ENCODE data around the gene TCF3.

The TCF3 gene

DNA sequence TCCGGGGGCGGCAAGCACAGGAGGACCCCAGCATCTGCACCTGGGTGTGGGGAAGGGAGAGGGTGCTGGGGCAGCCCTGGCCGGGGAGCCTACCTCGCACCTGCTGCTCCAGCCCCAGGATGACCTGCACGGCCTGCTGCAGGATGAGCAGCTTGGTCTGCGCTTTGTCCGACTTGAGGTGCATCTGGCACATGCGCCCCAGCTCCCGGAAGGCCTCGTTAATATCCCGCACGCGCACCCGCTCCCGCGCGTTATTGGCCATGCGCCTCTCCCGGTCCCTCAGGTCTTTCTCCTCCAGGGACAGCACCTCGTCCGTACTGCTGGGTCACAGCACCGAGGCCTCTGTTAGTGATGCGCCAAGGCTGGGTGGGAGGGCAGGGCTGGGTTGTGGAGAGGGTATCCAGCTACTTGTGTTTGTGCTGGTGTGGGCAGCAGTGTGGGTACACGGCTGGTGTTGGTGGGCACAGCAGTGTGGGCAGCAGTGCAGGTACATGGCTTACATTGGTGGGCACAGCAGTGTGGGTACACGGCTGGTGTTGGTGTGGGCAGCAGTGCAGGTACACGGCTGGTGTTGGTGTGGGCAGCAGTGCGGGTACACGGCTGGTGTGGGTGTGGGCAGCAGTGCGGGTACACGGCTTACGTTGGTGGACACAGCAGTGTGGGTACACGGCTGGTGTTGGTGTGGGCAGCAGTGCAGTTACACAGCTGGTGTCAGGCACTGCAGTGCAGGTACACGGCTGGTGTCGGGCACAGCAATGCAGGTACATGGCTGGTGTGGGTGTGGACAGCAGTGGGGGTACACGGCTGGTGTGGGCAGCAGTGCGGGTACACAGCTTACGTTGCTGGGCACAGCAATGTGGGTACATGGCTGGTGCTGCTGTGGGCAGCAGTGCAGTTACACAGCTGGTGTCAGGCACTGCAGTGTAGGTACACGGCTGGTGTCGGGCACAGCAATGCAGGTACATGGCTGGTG is 40.0 kb downstream of the TCF3 start:
- peak overlapping the region in 6 of 11 experiments; percentile 11 to 65 (median 38); a peak in 6 of 22 replicates for H3K4me2 ChIP-seq
- H3K4me1 ChIP-seq, result peaks cover 33 to 97% (median 90%) of the 10 kb centered on the region in 10 experiments
- no peak overlapping the region for H3K27ac ChIP-seq
- no peaks in the 10 kb centered on the region for H3K27me3 ChIP-seq
- no peak overlapping the region for H3K9ac ChIP-seq
- TF ChIP-seq Cebpa-rat (IDR thresholded peaks at IDR 0.05), result no peak
- H3K36me3 ChIP-seq, result peaks cover 15 to 68% (median 51%) of the 10 kb centered on the region in 11 experiments
- no peaks in the 10 kb centered on the region for H3K9me3 ChIP-seq (replicated peaks in 1 of 11)
- H4K20me1 ChIP-seq, result peaks cover 8 to 89% (median 65%) of the 10 kb centered on the region in 11 experiments; a peak in 21 of 22 replicates
- no peak overlapping the region for H3K4me3 ChIP-seq

GRCh38 chr19:1611353-1611752 is 41.1 kb downstream of the TCF3 start:
- peaks cover 0 to 78% (median 54%) of the 10 kb centered on the region in 11 experiments; a peak in 20 of 22 replicates for H4K20me1 ChIP-seq
- no peak overlapping the region for H3K27ac ChIP-seq
- no peak overlapping the region for H3K9ac ChIP-seq
- H3K4me3 ChIP-seq, result no peak overlapping the region
- H3K4me2 ChIP-seq, result peak overlapping the region in 5 of 11 experiments; percentile 19 to 86 (median 35); a peak in 5 of 22 replicates
- H3K27me3 ChIP-seq, result no peaks in the 10 kb centered on the region
- H3K9me3 ChIP-seq (replicated peaks in 1 of 11), result no peaks in the 10 kb centered on the region
- no peak for TF ChIP-seq Cebpa-rat (IDR thresholded peaks at IDR 0.05)
- peaks cover 33 to 95% (median 91%) of the 10 kb centered on the region in 10 experiments for H3K4me1 ChIP-seq
- peaks cover 8 to 57% (median 40%) of the 10 kb centered on the region in 11 experiments; a peak in 19 of 22 replicates for H3K36me3 ChIP-seq

GRCh38 chr19:1610579-1610978 is 41.8 kb downstream of the TCF3 start:
- Histone ChIP-seq H3K9ac (no peak overlapping the region; a peak in 2 of 22 replicates), H3K27ac (no peak overlapping the region), H3K27me3 (no peaks in the 10 kb centered on the region), H3K9me3 (replicated peaks in 1 of 11) (no peaks in the 10 kb centered on the region), H3K36me3 (peaks cover 8 to 51% (median 37%) of the 10 kb centered on the region in 11 experiments; a peak in 19 of 22 replicates), H4K20me1 (peaks cover 0 to 71% (median 54%) of the 10 kb centered on the region in 11 experiments; a peak in 20 of 22 replicates), H3K4me3 (no peak overlapping the region), H3K4me1 (peaks cover 37 to 93% (median 88%) of the 10 kb centered on the region in 10 experiments), H3K4me2 (peak overlapping the region; percentile 71 to 93 (median 89); a peak in 21 of 22 replicates)
- no peak for TF ChIP-seq Cebpa-rat (IDR thresholded peaks at IDR 0.05)

- H4K20me1 ChIP-seq, result peaks cover 0 to 63% (median 48%) of the 10 kb centered on the region in 11 experiments; a peak in 20 of 22 replicates
- no peaks in the 10 kb centered on the region for H3K9me3 ChIP-seq (replicated peaks in 1 of 11)
- peaks cover 37 to 86% (median 81%) of the 10 kb centered on the region in 10 experiments for H3K4me1 ChIP-seq
- H3K27me3 ChIP-seq, result no peaks in the 10 kb centered on the region
- H3K36me3 ChIP-seq, result peaks cover 8 to 44% (median 30%) of the 10 kb centered on the region in 11 experiments; a peak in 19 of 22 replicates
- TF ChIP-seq Cebpa-rat (IDR thresholded peaks at IDR 0.05), result no peak
- peak overlapping the region; percentile 71 to 93 (median 89) for H3K4me2 ChIP-seq
- peak overlapping the region in 6 of 11 experiments; percentile 4 to 64 (median 42); a peak in 7 of 22 replicates for H3K9ac ChIP-seq
- 0 out of 22 replicates have a peak overlapping the region, but pooled peaks of 1 of the 11 experiments have one; percentile 15 for H3K27ac ChIP-seq
- H3K4me3 ChIP-seq, result no peak overlapping the region; a peak in 1 of 20 replicates
Observed at GRCh38 chr19:1609680-1610474, 42.5 kb downstream of the TCF3 start.

GRCh38 chr19:1609103-1609396 is 43.4 kb downstream of the TCF3 start:
- Histone ChIP-seq H3K36me3 (peaks cover 0 to 36% (median 23%) of the 10 kb centered on the region in 11 experiments; a peak in 17 of 22 replicates), H4K20me1 (peaks cover 2 to 59% (median 45%) of the 10 kb centered on the region in 11 experiments; a peak in 20 of 22 replicates), H3K27ac (peak overlapping the region in 8 of 11 experiments; percentile 23 to 48 (median 30); a peak in 8 of 22 replicates), H3K9me3 (replicated peaks in 1 of 11) (no peaks in the 10 kb centered on the region), H3K4me3 (peak overlapping the region in 9 of 10 experiments; percentile 2 to 56 (median 32); a peak in 13 of 20 replicates), H3K4me1 (peaks cover 42 to 86% (median 79%) of the 10 kb centered on the region in 10 experiments), H3K9ac (peak overlapping the region in 10 of 11 experiments; percentile 27 to 64 (median 51); a peak in 16 of 22 replicates), H3K4me2 (peak overlapping the region; percentile 71 to 93 (median 89)), H3K27me3 (no peaks in the 10 kb centered on the region)
- TF ChIP-seq Cebpa-rat (IDR thresholded peaks at IDR 0.05), result no peak

DNA sequence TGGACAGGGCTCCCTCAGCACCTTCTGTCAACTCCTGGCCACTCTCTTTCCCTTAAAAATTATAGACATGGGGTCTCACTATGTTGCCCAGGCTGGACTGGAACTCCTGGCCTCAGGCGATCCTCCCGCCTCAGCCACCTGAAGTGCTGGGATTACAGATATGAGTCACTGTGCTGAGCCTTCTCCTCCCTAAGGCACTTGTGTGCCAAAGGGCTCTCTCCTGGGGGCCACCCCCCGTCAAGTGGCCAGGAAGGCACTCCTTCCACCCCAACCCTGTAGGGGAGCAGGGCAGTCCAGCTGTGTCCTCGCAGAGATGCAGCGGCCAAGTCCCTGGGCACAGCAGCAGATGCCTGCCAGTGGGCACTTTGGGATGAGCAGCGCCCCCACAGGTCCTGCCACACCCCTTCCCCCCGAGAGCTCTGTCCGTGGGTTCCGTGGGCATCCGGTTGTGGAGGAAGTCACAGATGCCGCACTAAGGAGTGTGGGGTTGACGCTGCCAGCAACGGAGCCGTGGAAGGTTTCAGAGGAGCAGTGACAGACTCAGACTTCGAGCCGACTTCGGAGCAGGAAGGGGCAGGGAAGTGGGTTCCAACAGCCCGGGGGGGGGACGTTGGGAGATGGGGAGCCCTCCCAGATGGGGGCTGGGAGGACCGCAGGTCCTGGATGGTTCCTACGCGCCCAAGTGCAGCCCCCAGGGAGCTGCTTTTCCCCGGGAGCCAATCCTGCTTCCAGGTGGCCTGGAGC is 43.9 kb downstream of the TCF3 start:
- Histone ChIP-seq H3K36me3 (peaks cover 2 to 30% (median 18%) of the 10 kb centered on the region in 11 experiments; a peak in 17 of 22 replicates), H3K27ac (peak overlapping the region in 8 of 11 experiments; percentile 23 to 48 (median 30); a peak in 10 of 22 replicates)

DNA sequence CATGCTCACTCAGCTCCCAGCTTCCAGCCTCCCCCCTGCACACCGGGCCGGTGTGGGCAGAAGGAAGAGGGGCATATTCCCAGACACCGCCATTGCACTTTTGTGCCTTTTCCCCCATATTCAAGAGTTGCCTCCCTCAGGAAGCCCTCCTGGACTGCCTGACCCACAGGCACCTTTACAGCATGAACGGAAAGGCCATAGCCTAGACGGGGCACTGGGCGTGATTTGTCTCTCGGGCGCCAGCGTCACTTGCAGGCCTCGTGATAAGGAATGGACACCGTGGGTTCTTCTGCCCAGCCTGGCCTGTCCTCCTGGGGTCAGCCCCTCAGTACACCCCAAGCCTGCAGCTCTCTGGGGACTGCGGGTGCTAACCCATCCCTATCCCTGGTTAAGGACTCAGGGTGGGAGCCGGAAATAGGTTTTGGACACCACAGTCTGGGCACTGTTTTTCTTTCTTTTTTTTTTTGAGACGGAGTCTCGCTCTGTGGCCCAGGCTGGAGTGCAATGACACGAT is 46.2 kb downstream of the TCF3 start:
- H3K4me1 ChIP-seq, result peaks cover 70 to 87% (median 82%) of the 10 kb centered on the region in 10 experiments
- H3K9ac ChIP-seq, result peak overlapping the region; percentile 91 to 99 (median 97)
- H3K36me3 ChIP-seq, result peaks cover 8 to 30% (median 13%) of the 10 kb centered on the region in 11 experiments; a peak in 19 of 22 replicates
- no peak for TF ChIP-seq Cebpa-rat (IDR thresholded peaks at IDR 0.05)
- peak overlapping the region; percentile 68 to 98 (median 95) for H3K27ac ChIP-seq
- peak overlapping the region; percentile 91 to 100 (median 98) for H3K4me3 ChIP-seq
- peaks cover 30 to 61% (median 45%) of the 10 kb centered on the region in 11 experiments; a peak in 21 of 22 replicates for H4K20me1 ChIP-seq
- H3K4me2 ChIP-seq, result peak overlapping the region; percentile 77 to 94 (median 88)
- no peaks in the 10 kb centered on the region for H3K27me3 ChIP-seq
- no peaks in the 10 kb centered on the region for H3K9me3 ChIP-seq (replicated peaks in 1 of 11)

More for the DNA sequence above, 43.9 kb downstream of the TCF3 start:
- Histone ChIP-seq H3K4me2 (peak overlapping the region; percentile 71 to 93 (median 89)), H3K27me3 (no peaks in the 10 kb centered on the region), H3K9ac (peak overlapping the region in 10 of 11 experiments; percentile 27 to 64 (median 51); a peak in 17 of 22 replicates), H3K4me1 (peaks cover 47 to 86% (median 79%) of the 10 kb centered on the region in 10 experiments), H3K9me3 (replicated peaks in 1 of 11) (no peaks in the 10 kb centered on the region), H3K4me3 (peak overlapping the region in 9 of 10 experiments; percentile 2 to 56 (median 32); a peak in 14 of 20 replicates), H4K20me1 (peaks cover 7 to 59% (median 44%) of the 10 kb centered on the region in 11 experiments; a peak in 20 of 22 replicates)
- no peak for TF ChIP-seq Cebpa-rat (IDR thresholded peaks at IDR 0.05)
